CD4-positive, alpha-beta T cell treated with Interleukin-17A for 4 hours (primary cell): ENCODE measurements around the gene EDNRB.
"Not testable (repeated sequence)": the region's sequence is repeated elsewhere in the genome, so short reads cannot be mapped to it uniquely, and the experiment has no call there.

ENCODE experiments used
- DNase-seq: peaks from one replicate; pipeline ENCODE4 v3.0.0-alpha.2; 2020; ENCODE audit warnings: mixed read lengths

EDNRB gene

DNA sequence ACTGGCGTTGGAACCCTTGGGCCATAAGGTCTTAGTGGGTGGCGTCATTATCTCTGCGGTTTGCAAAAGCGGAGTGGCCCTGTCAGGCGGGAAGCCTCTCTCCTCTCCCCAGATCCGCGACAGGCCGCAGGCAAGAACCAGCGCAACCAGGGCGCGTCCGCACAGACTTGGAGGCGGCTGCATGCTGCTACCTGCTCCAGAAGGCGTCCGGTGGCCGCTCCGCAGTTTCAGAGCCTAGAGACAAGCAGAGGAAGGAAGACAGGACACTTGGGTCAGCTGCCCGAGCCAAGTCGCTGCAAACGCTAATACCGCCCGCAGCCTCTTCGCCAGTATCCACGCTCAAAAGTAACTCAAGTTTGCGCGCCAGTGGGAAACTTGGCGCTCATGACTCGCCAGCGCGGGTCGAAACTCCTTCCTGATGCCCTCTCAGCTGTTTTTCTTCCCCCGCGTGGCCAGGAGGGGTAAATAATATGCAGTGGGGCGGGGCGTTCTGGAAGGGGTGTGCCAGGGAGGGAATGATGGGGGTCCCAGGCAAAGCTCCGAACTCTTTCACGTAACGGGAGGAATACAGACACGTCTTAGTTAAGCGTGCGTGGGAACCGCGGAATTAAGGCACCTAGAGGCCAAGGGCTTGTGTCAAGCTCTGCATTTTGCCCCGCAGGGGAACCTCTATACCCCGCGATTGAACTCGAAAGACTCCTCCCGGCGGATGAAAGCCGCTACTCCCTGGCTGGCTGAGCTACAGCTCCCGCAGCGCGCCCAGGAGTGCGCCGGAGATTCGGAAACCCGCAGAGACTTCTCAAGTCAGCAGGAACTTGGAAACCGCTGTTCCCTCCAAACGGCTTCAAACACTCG is at the start of gene EDNRB:
EDNRB (minus strand) TSS at position 441 of the 855 bp plus-strand sequence; CDS start at position 183, 258 bp downstream.
- DNase-seq = no peak

DNA sequence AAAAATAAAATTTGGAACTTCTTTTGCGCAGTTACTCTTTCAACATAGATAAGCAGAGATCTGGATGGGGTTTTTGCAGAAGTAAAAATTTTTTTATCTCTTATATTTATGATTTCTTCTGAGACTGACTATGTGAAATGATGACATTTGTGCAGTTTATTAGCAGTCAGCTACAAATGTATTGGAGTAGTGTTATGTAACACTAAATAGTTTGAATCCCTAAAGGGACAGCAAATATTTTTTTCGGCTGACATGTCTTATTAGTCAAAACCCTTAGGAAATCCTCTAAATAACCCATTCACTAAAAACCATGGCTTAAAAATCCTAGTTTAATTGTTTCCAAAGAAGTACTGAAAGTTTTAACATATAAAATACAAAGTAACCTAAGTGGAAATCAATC is 48.0 kb upstream of the EDNRB start:
- no peak for DNase-seq

DNA sequence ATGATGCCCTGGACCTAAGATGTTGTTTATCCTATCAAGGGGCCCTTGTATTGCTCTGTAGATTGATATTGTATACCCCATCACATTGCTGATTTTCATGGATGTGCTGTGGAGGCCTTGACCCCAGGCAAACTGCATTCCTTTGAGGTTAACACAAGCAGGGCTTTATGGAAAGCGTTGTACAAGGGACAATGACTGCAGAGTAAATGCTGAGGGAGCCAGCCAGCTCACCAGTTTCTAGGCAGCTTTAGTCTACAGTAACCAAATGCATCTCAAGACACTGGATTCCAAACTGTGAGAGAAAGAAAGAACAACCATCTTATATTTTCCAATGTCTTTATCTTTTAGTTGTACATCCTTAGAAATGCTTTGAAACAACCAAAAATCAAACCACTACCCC is 34.1 kb upstream of the EDNRB start:
- DNase-seq = no peak

DNA sequence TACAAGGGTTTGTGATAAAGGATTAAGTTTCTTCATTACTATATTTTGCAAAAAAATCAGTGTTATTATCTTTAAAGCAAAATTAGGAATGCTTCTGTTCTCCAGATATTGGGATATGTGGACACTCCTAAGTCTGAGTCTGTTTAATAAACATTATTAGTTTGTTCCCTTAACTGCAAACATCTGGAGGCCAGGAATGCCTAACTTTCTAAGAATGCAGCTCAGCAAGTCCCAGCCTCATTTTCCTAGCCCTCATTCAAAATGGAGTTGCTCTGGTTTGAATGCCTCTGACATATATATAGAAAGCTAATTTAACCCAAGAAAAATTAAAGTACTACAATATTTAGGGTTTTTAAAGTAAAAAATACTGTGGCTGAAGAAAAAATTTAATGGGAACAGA is 33.6 kb upstream of the EDNRB start:
- DNase-seq = no peak

DNA sequence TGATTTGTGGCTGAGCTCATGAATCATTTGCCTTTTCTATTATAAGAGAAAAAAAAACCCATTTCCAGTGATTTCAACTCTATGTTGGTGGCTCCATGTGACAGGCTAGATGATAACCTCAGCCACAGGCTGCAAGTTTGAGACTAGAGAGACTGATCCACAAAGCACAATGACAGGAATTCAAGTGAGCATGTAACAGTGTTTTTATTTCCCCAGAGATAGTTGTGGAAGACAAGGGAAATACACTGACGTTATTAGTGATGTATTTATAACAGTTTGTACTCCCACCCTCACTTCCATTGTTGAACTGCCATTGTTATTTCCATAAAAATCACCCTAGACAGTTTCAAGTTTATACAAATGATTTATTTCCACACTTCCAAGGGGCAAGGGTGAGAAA is 27.9 kb upstream of the EDNRB start:
- DNase-seq = no peak

DNA sequence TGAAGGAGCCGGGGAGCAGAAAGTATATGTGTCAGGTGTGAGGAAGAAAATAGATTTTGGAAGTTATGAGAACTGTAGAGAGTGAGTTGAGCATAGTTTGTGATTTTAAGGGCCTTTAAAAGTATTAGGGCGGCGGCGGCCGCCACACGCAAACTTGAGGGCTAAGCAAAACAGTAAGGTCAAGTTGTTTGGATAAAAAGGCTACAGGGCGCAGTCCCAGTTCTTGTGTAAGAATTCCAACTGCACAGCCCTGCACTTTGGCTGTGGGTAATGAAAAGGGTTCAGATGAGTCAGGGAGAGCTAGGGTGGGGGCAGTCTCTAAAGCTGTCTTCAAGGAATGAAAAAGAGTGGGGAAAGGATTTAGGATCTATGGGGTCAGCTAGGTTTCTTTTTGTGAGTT is 16.4 kb upstream of the EDNRB start:
- not testable (repeated sequence) for DNase-seq

DNA sequence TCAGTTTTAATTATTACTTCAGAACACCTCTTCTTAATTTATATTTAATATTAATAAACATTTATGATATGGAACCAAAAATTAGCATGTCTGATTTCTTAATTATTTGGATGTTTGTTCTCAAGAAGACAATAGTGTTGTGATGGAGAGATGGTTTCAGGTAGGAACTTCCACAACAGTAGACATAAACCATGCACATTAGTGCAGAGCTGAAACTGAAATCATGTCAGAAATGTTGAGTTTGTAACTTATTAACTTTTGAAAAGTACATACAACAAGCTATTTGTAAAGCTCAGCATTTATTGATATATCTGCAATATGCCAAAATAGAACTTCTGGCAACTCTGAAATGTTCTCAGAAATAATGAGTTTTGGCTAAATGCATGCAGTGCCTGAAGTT is 11.8 kb upstream of the EDNRB start:
- DNase-seq = no peak

DNA sequence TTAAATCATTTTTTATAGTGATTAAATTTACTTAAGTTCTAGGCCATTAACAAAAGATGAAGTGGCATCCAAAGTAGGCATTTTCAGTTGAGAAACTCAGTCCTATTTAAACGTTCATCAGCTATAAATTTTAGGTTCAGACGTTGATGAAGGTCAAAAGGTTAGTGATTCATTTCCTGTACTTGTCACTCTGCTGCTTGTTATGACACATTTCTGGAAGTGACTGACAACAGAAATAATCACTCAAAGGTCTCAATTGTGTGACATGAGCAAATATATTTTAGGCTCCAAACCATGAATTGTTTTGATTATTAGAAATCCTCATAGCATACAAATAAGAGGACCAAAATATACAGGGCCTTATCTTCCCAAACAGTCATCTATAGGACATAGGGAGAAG is 10.3 kb upstream of the EDNRB start:
- no peak for DNase-seq

DNA sequence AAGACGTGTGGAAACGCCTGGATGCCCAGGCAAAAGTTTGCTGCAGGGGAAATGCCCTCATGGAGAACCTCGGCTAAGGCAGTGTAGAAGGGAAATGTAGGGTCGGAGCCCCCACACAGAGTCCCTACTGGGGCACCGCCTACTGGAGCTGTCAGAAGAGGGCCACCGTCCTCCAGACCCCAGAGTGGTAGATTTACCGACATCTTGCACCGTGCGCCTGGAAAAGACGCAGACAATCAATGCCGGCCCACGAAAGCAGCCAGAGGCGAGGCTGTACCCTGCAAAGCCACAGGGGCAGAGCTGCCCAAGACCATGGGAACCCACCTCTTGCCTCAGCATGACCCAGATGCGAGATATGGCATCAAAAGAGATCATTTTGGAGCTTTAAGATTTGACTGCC is 7.0 kb upstream of the EDNRB start:
- DNase-seq = no peak

DNA sequence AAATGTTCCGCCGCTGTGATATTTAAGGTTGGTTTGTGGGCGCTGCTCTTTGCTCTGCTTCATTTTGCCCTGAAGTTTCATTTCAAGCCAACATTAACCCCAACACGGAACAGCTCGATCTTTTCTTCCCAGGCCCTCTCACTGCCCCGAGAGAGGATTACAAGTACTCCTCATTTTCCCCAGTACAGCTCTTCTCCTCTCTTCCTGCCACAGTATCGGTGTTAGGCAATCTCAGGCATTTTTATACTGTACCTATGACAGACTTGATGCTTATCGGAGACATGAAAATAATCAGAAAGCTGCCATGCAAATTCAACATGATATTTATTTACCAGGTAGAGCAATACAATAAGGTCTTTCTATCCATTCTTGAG is 1.3 kb upstream of the EDNRB start:
- no peak for DNase-seq

DNA sequence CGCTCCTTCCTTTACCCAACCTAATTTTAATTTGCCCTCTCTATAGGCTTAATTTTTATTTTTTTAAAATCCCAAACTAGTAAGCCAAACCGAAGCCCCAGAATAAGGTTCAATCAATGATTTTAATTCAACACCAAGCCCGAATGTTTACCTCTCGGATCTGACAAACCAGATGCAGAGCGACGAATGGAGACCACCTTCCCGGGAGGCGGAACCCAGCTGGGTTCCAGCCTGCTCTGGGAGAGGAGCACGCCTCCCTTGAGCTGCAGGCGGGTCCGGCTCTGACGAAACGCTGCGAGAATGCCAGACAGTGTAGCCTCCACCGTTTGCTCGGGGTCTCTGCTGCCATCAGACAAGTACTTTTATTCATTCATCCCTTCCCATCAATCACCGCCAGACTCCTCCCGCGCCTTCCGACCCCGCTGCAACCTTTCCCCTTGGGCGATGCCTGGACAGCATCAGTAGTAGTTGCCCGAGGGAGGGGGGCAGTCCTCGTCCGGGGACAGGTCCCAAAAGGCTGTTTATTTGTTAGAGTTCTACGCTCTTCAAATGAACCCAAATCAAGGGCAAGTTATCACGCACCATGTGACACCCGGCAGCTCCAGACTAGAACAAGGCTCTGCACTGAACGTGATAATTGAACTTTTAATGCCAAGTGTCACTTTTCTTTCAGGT is 752 bp upstream of the EDNRB start:
- no peak for DNase-seq

DNA sequence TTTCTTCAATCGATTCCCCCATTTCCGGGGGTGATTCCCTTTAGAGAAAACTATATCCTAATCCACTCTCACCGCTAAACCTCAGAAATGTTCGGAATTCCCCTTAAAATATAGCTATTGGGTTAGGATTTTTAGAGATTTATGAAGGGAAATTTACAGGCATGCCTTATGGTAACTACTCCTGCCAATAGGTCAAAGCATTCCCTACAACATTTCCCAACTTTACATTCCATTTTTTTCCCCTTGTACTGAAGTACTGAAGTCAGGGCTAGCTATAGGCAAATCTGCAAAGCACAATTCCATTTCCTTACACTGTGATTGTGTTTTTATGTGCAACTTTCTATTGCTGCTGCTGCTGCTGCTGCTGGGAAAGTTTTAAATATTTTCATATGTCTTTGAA is 2.1 kb downstream of the EDNRB start:
- no peak for DNase-seq

DNA sequence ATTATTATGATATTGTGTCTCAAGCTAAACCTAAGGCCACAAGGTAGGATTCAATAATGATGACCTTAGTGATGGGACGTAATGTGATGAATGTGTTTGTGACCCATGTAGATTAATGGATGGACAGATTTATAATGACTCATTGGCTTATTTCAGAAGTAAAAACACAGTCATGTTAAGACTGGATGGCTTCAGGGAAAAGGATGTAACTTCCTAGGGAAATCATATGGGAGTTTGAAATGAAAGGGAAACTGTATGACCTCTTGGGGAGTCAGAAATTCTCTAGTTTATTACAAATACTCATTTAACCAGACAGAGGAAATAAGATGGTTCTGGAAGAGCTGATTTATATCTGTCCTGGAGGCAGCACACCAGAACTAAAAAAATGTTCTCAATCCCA is 2.9 kb downstream of the EDNRB start:
- DNase-seq = no peak

DNA sequence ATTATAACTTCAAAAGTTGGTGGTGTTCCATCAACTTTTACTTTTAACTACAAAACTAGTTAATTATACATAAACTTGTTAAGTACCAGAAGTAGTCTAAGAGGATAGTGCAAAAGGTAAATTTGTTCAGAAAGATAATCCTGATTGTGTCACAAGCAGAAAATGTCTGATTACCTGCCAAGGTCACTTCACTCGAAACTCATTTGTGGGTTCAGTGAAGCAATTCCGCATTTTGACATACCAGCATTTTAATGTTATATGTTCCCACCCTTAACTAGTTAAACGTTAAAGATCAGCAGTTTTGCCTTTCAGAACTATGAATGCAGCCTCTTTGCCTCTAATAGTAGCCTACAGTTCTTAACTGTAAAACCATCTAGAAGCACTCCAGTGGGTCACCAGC is 5.6 kb downstream of the EDNRB start:
- no peak for DNase-seq

DNA sequence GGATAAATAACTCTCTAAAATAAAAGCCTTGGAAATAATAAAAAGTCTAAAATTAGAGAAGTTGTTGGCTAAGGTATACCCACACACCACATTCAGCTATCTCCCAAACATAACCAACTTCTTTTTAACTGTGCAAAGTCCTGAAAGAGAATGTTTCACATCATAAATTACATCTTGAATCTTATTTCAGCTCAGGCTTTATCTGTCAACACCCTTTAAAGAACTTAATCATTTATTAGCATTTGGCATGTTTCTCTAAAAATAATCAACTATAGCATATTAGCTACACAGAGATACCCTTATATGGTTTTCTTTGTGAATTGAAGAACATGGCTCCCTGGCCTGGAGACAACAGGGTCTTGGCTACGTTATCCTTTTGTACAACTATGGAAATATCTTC is 6.9 kb downstream of the EDNRB start:
- no peak for DNase-seq

DNA sequence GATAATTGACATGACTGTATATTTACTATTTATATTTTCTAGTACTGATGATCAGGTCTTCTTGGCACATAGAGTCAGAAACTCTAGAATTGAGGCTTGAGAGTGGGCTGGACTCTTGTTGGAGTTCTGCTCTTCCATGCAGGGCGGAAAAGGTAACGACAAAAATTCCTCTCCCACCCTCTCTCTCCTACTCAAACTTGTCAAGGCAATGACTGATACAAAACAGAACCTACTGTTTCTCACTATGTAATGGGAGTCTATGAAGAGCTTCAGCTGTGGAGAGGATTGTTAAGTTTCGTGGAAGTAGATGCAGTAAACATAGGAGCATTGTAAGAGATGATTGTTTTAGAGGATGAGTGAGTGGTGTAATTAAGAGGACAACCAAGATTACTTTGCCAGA is 8.8 kb downstream of the EDNRB start:
- no peak for DNase-seq

DNA sequence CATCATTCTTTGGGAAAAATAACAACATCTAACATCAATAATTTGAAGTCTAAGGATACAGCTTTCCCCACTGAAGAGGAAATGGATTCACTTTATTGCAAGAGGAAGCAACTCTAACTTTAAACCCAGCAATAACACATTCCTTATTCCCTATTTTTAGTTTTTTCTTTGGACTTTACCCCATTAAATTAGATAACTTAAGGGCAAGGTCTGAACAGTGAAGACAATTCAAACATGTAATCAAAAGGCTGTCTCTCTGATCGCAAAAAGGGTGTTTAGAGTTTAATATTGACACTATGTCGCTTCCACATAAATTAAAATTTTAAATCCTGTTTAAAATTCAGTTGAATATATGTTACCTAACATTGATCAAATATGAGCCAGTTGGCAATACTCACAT is 10.1 kb downstream of the EDNRB start:
- no peak for DNase-seq

DNA sequence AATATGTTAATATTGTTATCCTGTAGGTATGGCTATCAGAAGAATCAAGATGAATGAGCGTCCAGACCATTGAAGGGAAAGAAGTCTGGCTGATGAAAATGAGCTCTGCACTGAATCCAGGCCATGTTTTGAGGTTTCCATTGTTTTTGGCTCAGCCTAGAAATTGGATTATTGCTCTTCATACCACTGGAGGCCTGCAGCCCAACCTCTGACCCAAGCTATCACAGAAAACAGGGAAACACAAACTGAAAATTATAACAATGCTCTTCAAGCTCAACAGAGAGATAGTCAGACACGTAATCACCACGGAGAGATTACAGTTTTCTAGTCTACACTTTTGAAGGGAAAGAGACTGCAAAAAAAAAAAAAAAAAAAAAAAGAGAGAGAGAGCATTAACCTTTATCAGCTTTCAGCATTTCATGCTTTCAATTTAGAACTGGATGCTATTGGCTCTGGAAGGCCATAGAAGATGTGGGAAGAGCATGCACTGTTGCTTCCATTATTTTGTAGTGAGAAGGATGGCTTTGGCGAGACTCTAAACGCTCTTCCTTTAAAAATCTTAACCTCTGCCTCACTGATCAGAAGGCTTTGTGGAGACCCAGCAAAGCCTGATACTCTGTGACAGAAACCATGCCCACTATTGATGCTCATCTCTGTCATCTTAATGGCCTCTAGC is 10.8 kb downstream of the EDNRB start:
- no peak for DNase-seq

DNA sequence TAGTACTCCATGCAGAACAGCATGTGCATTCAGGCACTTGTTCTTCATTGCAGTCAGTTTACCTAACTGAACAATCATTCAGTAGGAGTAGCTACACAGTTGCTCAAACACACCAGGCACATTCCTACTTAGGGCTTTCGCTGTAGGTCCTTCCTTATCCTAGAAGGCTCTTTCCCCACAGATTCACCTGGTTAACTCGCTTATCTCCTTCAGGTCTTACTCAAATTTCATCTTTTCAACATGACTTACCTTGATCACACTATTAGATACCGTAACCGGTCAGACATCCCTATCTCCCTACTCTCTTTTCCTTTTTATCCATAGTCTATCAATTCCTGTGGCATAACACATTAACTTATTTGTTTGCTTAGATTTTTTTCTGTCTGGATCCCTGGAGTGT is 14.6 kb downstream of the EDNRB start:
- DNase-seq = no peak

DNA sequence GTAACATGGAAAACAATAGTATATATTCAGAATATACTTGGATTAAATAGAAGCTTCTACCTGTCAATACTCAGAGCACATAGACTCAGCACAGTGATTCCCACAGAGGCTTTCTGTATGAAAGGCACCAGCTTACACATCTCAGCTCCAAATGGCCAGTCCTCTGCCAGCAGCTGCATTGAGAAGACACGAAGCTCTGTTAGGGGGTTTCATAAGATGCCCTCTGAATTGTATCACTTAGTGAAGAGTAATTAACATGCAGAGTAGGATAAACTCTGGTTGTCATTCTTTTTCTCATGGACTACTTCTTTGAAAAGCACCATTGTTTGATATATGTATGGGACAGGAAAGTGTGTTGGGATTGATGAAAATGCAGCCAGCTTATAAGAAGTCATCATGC is 15.2 kb downstream of the EDNRB start:
- no peak for DNase-seq

DNA sequence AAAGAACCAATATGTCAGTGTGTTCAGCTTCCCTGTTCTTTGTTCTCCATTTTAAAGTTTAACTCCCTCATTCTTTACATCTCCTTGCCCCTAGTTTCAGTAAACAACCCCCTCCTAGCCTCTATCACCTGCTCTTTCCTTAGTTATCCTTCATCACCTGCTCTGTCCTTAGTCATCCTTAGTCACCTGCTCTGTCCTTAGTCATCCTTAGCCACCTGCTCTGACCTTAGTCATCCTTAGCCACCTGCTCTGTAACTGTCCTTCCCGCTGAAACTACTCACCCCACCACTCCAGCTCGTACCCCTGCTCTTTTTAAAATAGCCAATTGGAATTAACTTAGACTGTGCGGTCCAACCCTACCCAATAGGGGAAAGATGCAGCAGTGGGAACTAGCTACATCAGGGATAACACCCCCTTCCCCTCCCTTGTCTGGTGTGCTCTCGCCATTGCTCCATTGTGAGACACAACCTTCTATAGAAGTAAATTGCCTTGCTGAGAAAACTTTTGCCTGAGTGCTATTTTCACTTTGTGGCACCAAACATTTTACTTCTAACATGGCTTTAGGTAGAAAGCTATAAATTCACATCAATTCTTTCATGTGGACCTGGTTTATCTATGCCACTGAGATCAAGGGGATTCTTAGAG is 16.2 kb downstream of the EDNRB start:
- no peak for DNase-seq

DNA sequence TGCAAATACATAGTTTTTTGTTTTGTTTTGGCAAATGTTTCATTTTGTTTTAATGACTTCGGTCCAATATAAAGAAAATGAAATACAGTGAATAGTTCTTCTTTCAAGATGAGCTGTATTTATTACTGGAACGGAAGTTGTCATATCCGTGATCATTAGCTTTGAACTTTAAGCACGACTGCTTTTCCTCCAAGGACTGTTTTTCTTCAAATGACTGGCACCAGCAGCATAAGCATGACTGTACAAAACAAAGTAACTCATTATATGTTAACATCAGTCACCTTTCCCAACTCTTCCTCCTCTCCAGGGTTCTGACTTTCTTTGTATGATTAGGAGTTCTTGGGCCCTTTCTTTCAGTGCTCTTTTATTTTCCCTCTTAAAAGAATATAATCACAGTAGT is 20.5 kb downstream of the EDNRB start:
- DNase-seq = no peak

DNA sequence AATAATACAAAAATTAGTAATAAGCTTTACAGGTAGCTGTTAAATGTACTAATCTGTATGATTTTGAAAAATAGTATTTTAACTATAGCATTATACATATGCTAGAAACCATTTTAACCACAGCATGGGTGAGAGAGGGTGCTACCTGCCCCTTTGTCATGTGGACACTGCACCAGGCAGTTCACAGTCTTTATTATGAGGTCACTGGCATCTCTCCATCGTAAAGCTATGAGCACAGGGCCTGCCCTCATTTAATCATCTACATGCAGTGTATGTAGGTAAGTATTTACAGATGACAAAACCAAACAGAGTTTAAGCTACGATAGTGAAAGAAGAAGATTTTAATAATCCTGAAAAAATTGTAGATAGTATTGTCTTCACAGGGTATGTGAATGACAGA is 21.7 kb downstream of the EDNRB start:
- no peak for DNase-seq

DNA sequence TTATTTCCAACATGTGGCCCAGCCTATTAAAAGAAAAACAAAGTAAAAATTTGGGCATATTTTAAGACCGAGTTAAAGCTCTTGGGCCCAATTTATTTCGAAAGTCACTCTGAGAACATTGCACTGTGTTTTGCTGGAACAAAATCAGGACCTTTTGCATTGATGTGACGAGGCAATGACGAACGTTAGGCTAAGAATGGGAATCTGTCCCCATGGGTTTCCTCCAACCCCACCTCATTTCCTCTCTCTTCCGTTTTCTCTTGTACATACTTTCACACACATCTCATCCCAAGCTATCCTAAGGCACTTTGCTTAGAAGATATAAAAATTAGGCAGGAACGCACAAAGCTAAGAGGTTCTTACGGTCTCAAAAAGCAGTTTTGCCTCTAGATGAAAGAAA is 22.1 kb downstream of the EDNRB start:
- no peak for DNase-seq
